Measurements from ENCODE around the gene MYMK.

- TF ChIP-seq POLR2AphosphoS5 (IDR thresholded peaks at IDR 0.05; ENCODE audit: borderline replicate concordance, low read depth, low read length) (no peak), EZH2 (IDR thresholded peaks at IDR 0.05) (no peak)
Observed at GRCh38 chr9:133502112-133502511, 22.6 kb downstream of the MYMK start.

Measured in SK-N-MC (cell line).